OCI-LY1 (cell line): ENCODE measurements around the gene TMEM179.

Experiments used
- H2AFZ ChIP-seq: fragments of 200-600 bp; sonication (generic), shearing (Covaris generic); 2 replicates; pipeline ENCODE4 v1.6.0; 2014; ENCODE audit warnings: antibody characterized with exemption, mild to moderate bottlenecking, low read length
- H3F3A ChIP-seq: fragments of 200-600 bp; sonication (generic), shearing (Covaris generic); 2 replicates; pipeline ENCODE4 v1.6.0; 2014; ENCODE audit warnings: mild to moderate bottlenecking, antibody characterized with exemption, low read length, moderate library complexity; ENCODE audit not compliant: insufficient read depth
- H3K27ac ChIP-seq: fragments of 200-600 bp; sonication (generic); 2 replicates; pipeline ENCODE4 v1.5.1; 2014; ENCODE audit warnings: low read length, mixed run types, mild to moderate bottlenecking, low read depth; ENCODE audit not compliant: poor library complexity, severe bottlenecking
- H3K27me3 ChIP-seq: fragments of 200-600 bp; sonication (generic); 2 replicates; pipeline ENCODE4 v1.6.0; 2014; ENCODE audit warnings: antibody characterized with exemption, mild to moderate bottlenecking, low read length, moderate library complexity; ENCODE audit not compliant: insufficient read depth
- H3K36me3 ChIP-seq: fragments of 200-600 bp; sonication (generic); 2 replicates; pipeline ENCODE4 v1.6.1; 2014; ENCODE audit warnings: mild to moderate bottlenecking, antibody characterized with exemption, low read length, moderate library complexity, mixed read lengths; ENCODE audit not compliant: insufficient read depth
- H3K4me1 ChIP-seq: fragments of 200-600 bp; sonication (generic); 2 replicates; pipeline ENCODE4 v1.5.1; 2014; ENCODE audit warnings: mild to moderate bottlenecking, low read length, moderate library complexity; ENCODE audit not compliant: insufficient read depth, severe bottlenecking
- H3K4me2 ChIP-seq: fragments of 200-600 bp; sonication (generic), shearing (Covaris generic); 2 replicates; pipeline ENCODE4 v1.6.1; 2014; ENCODE audit warnings: low read length
- H3K4me3 ChIP-seq: fragments of 200-600 bp; sonication (generic); 2 replicates; pipeline ENCODE4 v1.5.1; 2014; ENCODE audit warnings: low read length, low read depth, mild to moderate bottlenecking, mixed read lengths; ENCODE audit not compliant: poor library complexity, severe bottlenecking
- H3K79me2 ChIP-seq: fragments of 200-600 bp; shearing (Covaris generic); 2 replicates; pipeline ENCODE4 v1.6.1; 2016; ENCODE audit warnings: mixed run types, low read length, mixed read lengths; ENCODE audit not compliant: insufficient read depth
- H3K9ac ChIP-seq: fragments of 200-600 bp; sonication (generic), shearing (Covaris generic); 2 replicates; pipeline ENCODE4 v1.6.1; 2014; ENCODE audit warnings: mild to moderate bottlenecking, low read length, mixed read lengths
- H3K9me2 ChIP-seq: fragments of 200-600 bp; sonication (generic), shearing (Covaris generic); 2 replicates; pipeline ENCODE4 v1.6.1; 2014; ENCODE audit warnings: low read depth, mild to moderate bottlenecking, low read length, mixed read lengths
- H3K9me3 ChIP-seq: fragments of 200-600 bp; shearing (Covaris generic); 2 replicates; pipeline ENCODE4 v1.6.1; 2014; ENCODE audit warnings: low read length, mixed read lengths
- H4K20me1 ChIP-seq: fragments of 200-600 bp; sonication (generic), shearing (Covaris generic); 2 replicates; pipeline ENCODE4 v1.6.0; 2016; ENCODE audit warnings: mild to moderate bottlenecking, low read length; ENCODE audit not compliant: insufficient read depth
- EZH2 ChIP-seq: fragments of 200-600 bp; sonication (generic), shearing (Covaris generic); IDR thresholded peaks from 2 replicates; pipeline ENCODE4 v1.8.0; 2017; ENCODE audit warnings: borderline replicate concordance, mixed run types, mild to moderate bottlenecking, antibody characterized with exemption, low read length, moderate library complexity, mixed read lengths
- TF ChIP-seq, protein P1 (sequence below): fragments of 200-600 bp; sonication (generic), shearing (Covaris generic); IDR thresholded peaks from 2 replicates; pipeline ENCODE4 v1.5.1; 2017; ENCODE audit warnings: mild to moderate bottlenecking, antibody characterized with exemption, low read length, moderate library complexity, mixed read lengths

Gene TMEM179

GRCh38 chr14:104593710-104594136 lies 10.8 kb downstream of the TMEM179 start:
- Histone ChIP-seq H3K27me3 (no peaks in the 10 kb centered on the region), H3K79me2 (no peaks in the 10 kb centered on the region)

DNA sequence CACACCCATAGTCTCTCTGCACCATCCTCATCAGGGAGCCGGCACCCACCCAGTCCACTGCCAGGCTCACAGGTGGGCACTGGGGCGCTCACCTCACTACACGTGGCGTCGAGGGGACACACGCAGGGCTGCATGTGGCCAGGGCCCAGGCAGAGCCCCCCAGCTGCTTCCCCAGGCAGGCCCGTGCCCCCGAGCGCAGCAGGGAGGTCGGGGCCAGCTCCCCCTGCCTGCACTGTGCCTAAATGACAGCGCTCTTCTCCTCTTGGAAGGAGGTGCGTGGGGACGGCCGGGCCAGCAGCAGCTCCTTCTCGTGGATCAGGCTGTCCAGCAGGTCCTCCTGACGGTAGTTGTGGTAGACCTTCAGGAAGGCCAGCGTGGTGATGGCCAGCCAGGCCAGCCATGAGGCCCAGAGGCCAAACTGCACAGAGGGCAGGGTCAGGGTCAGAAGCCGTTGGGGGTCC lies 11.3 kb downstream of the TMEM179 start:
- H3F3A ChIP-seq: no peaks in the 10 kb centered on the region
- H3K9me3 ChIP-seq: no peaks in the 10 kb centered on the region
- H3K9me2 ChIP-seq: no peaks in the 10 kb centered on the region
- no peaks in the 10 kb centered on the region for H3K27me3 ChIP-seq
- no peak overlapping the region for H3K4me3 ChIP-seq
- H3K4me1 ChIP-seq: no peaks in the 10 kb centered on the region
- TF ChIP-seq EZH2: no peak
- no peaks in the 10 kb centered on the region for H3K36me3 ChIP-seq
- H3K27ac ChIP-seq: no peak overlapping the region
- no peaks in the 10 kb centered on the region for H4K20me1 ChIP-seq
- H2AFZ ChIP-seq: no peak overlapping the region
- H3K9ac ChIP-seq: no peak overlapping the region
- no peaks in the 10 kb centered on the region for H3K79me2 ChIP-seq
- H3K4me2 ChIP-seq: no peak overlapping the region

More at GRCh38 chr14:104593710-104594136, 10.8 kb downstream of the TMEM179 start:
- Histone ChIP-seq H3K9me2 (no peaks in the 10 kb centered on the region), H4K20me1 (no peaks in the 10 kb centered on the region), H3K36me3 (no peaks in the 10 kb centered on the region), H3K27ac (no peak overlapping the region), H3F3A (no peaks in the 10 kb centered on the region), H3K9ac (no peak overlapping the region), H3K9me3 (no peaks in the 10 kb centered on the region), H2AFZ (no peak overlapping the region), H3K4me3 (no peak overlapping the region), H3K4me2 (no peak overlapping the region), H3K4me1 (no peaks in the 10 kb centered on the region)
- TF ChIP-seq, protein P1, sequence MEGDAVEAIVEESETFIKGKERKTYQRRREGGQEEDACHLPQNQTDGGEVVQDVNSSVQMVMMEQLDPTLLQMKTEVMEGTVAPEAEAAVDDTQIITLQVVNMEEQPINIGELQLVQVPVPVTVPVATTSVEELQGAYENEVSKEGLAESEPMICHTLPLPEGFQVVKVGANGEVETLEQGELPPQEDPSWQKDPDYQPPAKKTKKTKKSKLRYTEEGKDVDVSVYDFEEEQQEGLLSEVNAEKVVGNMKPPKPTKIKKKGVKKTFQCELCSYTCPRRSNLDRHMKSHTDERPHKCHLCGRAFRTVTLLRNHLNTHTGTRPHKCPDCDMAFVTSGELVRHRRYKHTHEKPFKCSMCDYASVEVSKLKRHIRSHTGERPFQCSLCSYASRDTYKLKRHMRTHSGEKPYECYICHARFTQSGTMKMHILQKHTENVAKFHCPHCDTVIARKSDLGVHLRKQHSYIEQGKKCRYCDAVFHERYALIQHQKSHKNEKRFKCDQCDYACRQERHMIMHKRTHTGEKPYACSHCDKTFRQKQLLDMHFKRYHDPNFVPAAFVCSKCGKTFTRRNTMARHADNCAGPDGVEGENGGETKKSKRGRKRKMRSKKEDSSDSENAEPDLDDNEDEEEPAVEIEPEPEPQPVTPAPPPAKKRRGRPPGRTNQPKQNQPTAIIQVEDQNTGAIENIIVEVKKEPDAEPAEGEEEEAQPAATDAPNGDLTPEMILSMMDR: no peak
- TF ChIP-seq EZH2: no peak

- Histone ChIP-seq H3K9ac (no peak overlapping the region), H4K20me1 (no peaks in the 10 kb centered on the region), H3K27me3 (no peaks in the 10 kb centered on the region), H3K9me3 (no peaks in the 10 kb centered on the region), H3K4me1 (no peaks in the 10 kb centered on the region), H3K4me3 (no peak overlapping the region), H3K4me2 (no peak overlapping the region), H3K79me2 (no peaks in the 10 kb centered on the region), H3F3A (no peaks in the 10 kb centered on the region), H3K9me2 (no peaks in the 10 kb centered on the region), H3K27ac (no peak overlapping the region), H3K36me3 (no peaks in the 10 kb centered on the region), H2AFZ (no peak overlapping the region)
- TF ChIP-seq EZH2: no peak
- TF ChIP-seq, protein P1: no peak
Measured at GRCh38 chr14:104592785-104593184, 11.8 kb downstream of the TMEM179 start.

- no peak overlapping the region for H3K27ac ChIP-seq
- H4K20me1 ChIP-seq: no peaks in the 10 kb centered on the region
- no peaks in the 10 kb centered on the region for H3K27me3 ChIP-seq
- H3K4me1 ChIP-seq: no peaks in the 10 kb centered on the region
- no peak for TF ChIP-seq EZH2
- TF ChIP-seq, protein P1: no peak
- H3K4me2 ChIP-seq: no peak overlapping the region
- no peaks in the 10 kb centered on the region for H3K9me2 ChIP-seq
- H3K79me2 ChIP-seq: no peaks in the 10 kb centered on the region
- no peak overlapping the region for H2AFZ ChIP-seq
- no peak overlapping the region for H3K9ac ChIP-seq
- no peaks in the 10 kb centered on the region for H3K36me3 ChIP-seq
- no peak overlapping the region for H3K4me3 ChIP-seq
- no peaks in the 10 kb centered on the region for H3K9me3 ChIP-seq
- H3F3A ChIP-seq: no peaks in the 10 kb centered on the region
Measured at GRCh38 chr14:104592292-104592672, 12.3 kb downstream of the TMEM179 start.
